Mesenchymal stem cell (in vitro differentiated cells and primary cell): ENCODE results near the gene SIPA1L3.
A peak's percentile ranks its signal among the peaks of the same experiment; 100 is the strongest.

Experiments
- DNase-seq: peaks from one replicate; pipeline ENCODE4 v3.0.0-alpha.2; 2013
- H2AFZ ChIP-seq: one replicate; pipeline ENCODE4 v1.6.1; 2013; ENCODE audit warnings: low read depth, mild to moderate bottlenecking, control low read depth, inconsistent platforms, low read length, moderate library complexity
- H2AK5ac ChIP-seq: 2 replicates; pipeline ENCODE4 v1.6.1; 2013; ENCODE audit warnings: low read length, moderate library complexity, mild to moderate bottlenecking, inconsistent platforms; ENCODE audit not compliant: severe bottlenecking
- H2BK120ac ChIP-seq: one replicate; pipeline ENCODE4 v1.6.1; 2013; ENCODE audit warnings: low read depth, mild to moderate bottlenecking, inconsistent platforms, low read length, moderate library complexity
- H2BK12ac ChIP-seq, 2 experiments: one replicate each; pipeline ENCODE4 v1.6.1; 2013; ENCODE audit warnings: inconsistent platforms in 2 of 2, low read length in 2 of 2, mild to moderate bottlenecking in 2 of 2, moderate library complexity in 2 of 2, control low read depth in 1 of 2
- H2BK15ac ChIP-seq: one replicate; pipeline ENCODE4 v1.6.1; 2013; ENCODE audit warnings: mild to moderate bottlenecking, low read depth, inconsistent platforms; ENCODE audit not compliant: poor library complexity, severe bottlenecking
- H2BK5ac ChIP-seq: 2 replicates; pipeline ENCODE4 v1.6.1; 2013; ENCODE audit warnings: low read depth, mild to moderate bottlenecking, low read length, control low read depth, inconsistent platforms; ENCODE audit not compliant: poor library complexity, severe bottlenecking
- H3K14ac ChIP-seq, 2 experiments: one replicate each; pipeline ENCODE4 v1.6.1; 2013; ENCODE audit warnings: inconsistent platforms in 2 of 2, low read length in 2 of 2, control low read depth in 1 of 2, mild to moderate bottlenecking in 1 of 2, moderate library complexity in 1 of 2
- H3K18ac ChIP-seq, 2 experiments: one replicate each; pipeline ENCODE4 v1.6.1; 2013; ENCODE audit warnings: inconsistent platforms in 2 of 2, low read length in 2 of 2, control low read depth in 1 of 2, low read depth in 1 of 2, mild to moderate bottlenecking in 1 of 2
- H3K23ac ChIP-seq, 2 experiments: one replicate each; pipeline ENCODE4 v1.6.1; 2013; ENCODE audit warnings: inconsistent platforms in 2 of 2, low read length in 2 of 2, mild to moderate bottlenecking in 2 of 2, moderate library complexity in 2 of 2, control low read depth in 1 of 2
- H3K27ac ChIP-seq: 2 replicates; pipeline ENCODE4 v1.5.1; 2013; ENCODE audit warnings: mild to moderate bottlenecking, moderate library complexity, low read length, control low read depth, inconsistent platforms; ENCODE audit not compliant: poor library complexity, severe bottlenecking
- H3K27me3 ChIP-seq, 2 experiments: 2 replicates each; pipeline versions ENCODE4 v1.6.1 to v1.7.0; 2013; ENCODE audit warnings: low read length in 2 of 2, mild to moderate bottlenecking in 2 of 2, moderate library complexity in 2 of 2, control low read depth in 1 of 2, inconsistent platforms in 1 of 2; ENCODE audit not compliant: control insufficient read depth in 1 of 2, insufficient read depth in 1 of 2
- H3K36me3 ChIP-seq, 2 experiments: 2 replicates each; pipeline versions ENCODE4 v1.6.1 to v1.7.0; 2013; ENCODE audit warnings: low read length in 2 of 2, control low read depth in 1 of 2, inconsistent platforms in 1 of 2, low read depth in 1 of 2, mild to moderate bottlenecking in 1 of 2; ENCODE audit not compliant: insufficient read depth in 2 of 2, control insufficient read depth in 1 of 2
- H3K4ac ChIP-seq, 2 experiments: one replicate each; pipeline ENCODE4 v1.6.1; 2013; ENCODE audit warnings: inconsistent platforms in 2 of 2, low read length in 2 of 2, mild to moderate bottlenecking in 2 of 2, moderate library complexity in 2 of 2, control low read depth in 1 of 2, low read depth in 1 of 2
- H3K4me1 ChIP-seq: 2 replicates; pipeline ENCODE4 v1.6.1; 2013; ENCODE audit warnings: low read depth, low read length, control low read depth; ENCODE audit not compliant: control insufficient read depth, insufficient read depth
- H3K4me2 ChIP-seq: 2 replicates; pipeline ENCODE4 v1.6.1; 2013; ENCODE audit warnings: low read length, mild to moderate bottlenecking, inconsistent platforms; ENCODE audit not compliant: poor library complexity, severe bottlenecking
- H3K4me3 ChIP-seq, 2 experiments: 2 replicates each; pipeline versions ENCODE4 v1.5.1 to v1.7.0; 2013; ENCODE audit warnings: low read length in 2 of 2, mild to moderate bottlenecking in 2 of 2, control low read depth in 1 of 2, low read depth in 1 of 2; ENCODE audit not compliant: insufficient read depth in 1 of 2
- H3K79me1 ChIP-seq: replicated peaks from 2 replicates; pipeline ENCODE4 v1.6.1; 2013; ENCODE audit warnings: mild to moderate bottlenecking, control low read depth, low read length, inconsistent platforms; ENCODE audit not compliant: poor library complexity, severe bottlenecking
- H3K9ac ChIP-seq: 2 replicates; pipeline ENCODE4 v1.7.0; 2013; ENCODE audit warnings: mild to moderate bottlenecking, low read length, moderate library complexity
- H3K9me3 ChIP-seq: 2 replicates; pipeline ENCODE4 v1.7.0; 2013; ENCODE audit warnings: mild to moderate bottlenecking, low read length; ENCODE audit not compliant: control insufficient read depth
- H4K8ac ChIP-seq: one replicate; pipeline ENCODE4 v1.6.1; 2013; ENCODE audit warnings: inconsistent platforms, mild to moderate bottlenecking, low read length, moderate library complexity
- H4K91ac ChIP-seq: one replicate; pipeline ENCODE4 v1.6.1; 2013; ENCODE audit warnings: mild to moderate bottlenecking, low read length, inconsistent platforms
- WGBS: methylation state at CpG from one replicate; pipeline ENCODE4 v1.1.7; 2013; ENCODE audit warnings: mixed read lengths; 5-methylcytosine and 5-hydroxymethylcytosine counted together

Gene SIPA1L3

GRCh38 chr19:38196245-38196837 is 289.3 kb downstream of the SIPA1L3 start:
- peaks cover 13% of the 10 kb centered on the region for H3K4me1 ChIP-seq
- no peak overlapping the region for H3K4me2 ChIP-seq
- H2BK120ac ChIP-seq: no peak overlapping the region
- no peak for DNase-seq
- H3K14ac ChIP-seq: no peak overlapping the region
- no peak overlapping the region for H2BK15ac ChIP-seq
- no peak overlapping the region for H3K18ac ChIP-seq
- H3K4me3 ChIP-seq: no peak overlapping the region
- no peak overlapping the region for H2AK5ac ChIP-seq
- H3K9ac ChIP-seq: no peak overlapping the region
- H4K91ac ChIP-seq: peak overlapping the region; percentile 44
- no peaks in the 10 kb centered on the region for H3K9me3 ChIP-seq
- no peak overlapping the region for H3K27ac ChIP-seq
- H3K4ac ChIP-seq: no peak overlapping the region
- no peak overlapping the region for H3K23ac ChIP-seq
- peaks cover 41% of the 10 kb centered on the region for H3K79me1 ChIP-seq
- H2BK5ac ChIP-seq: no peak overlapping the region
- no peak overlapping the region for H2BK12ac ChIP-seq
- 94% methylated on average over 13 of the region's 13 CpGs for WGBS
- no peaks in the 10 kb centered on the region for H3K27me3 ChIP-seq
- peaks cover 59 to 88% of the 10 kb centered on the region in 2 experiments for H3K36me3 ChIP-seq
- no peak overlapping the region for H2AFZ ChIP-seq
- no peak overlapping the region for H4K8ac ChIP-seq

GRCh38 chr19:38196948-38197656 is 290.1 kb downstream of the SIPA1L3 start:
- Histone ChIP-seq H3K9me3 (no peaks in the 10 kb centered on the region), H3K9ac (no peak overlapping the region), H2AFZ (no peak overlapping the region), H3K27me3 (no peaks in the 10 kb centered on the region), H2AK5ac (no peak overlapping the region), H3K14ac (no peak overlapping the region), H2BK15ac (no peak overlapping the region), H4K91ac (no peak overlapping the region), H4K8ac (no peak overlapping the region), H3K79me1 (peaks cover 38% of the 10 kb centered on the region), H3K36me3 (peaks cover 61 to 88% of the 10 kb centered on the region in 2 experiments), H3K4me3 (no peak overlapping the region), H3K4me2 (no peak overlapping the region), H2BK12ac (no peak overlapping the region), H2BK120ac (no peak overlapping the region), H3K4me1 (peaks cover 13% of the 10 kb centered on the region), H2BK5ac (no peak overlapping the region), H3K27ac (no peak overlapping the region), H3K4ac (no peak overlapping the region), H3K23ac (no peak overlapping the region), H3K18ac (no peak overlapping the region)
- WGBS: 96% methylated on average over 23 of the region's 23 CpGs
- no peak for DNase-seq

- 93% methylated on average over 25 of the region's 25 CpGs for WGBS
- Histone ChIP-seq H3K4ac (no peak overlapping the region), H3K9me3 (no peaks in the 10 kb centered on the region), H2BK5ac (no peak overlapping the region), H2BK15ac (no peak overlapping the region), H3K27ac (no peak overlapping the region), H4K8ac (no peak overlapping the region), H3K4me3 (no peak overlapping the region), H3K79me1 (peaks cover 31% of the 10 kb centered on the region), H2AK5ac (no peak overlapping the region), H3K9ac (no peak overlapping the region), H4K91ac (peak overlapping the region; percentile 40), H3K4me1 (peaks cover 9% of the 10 kb centered on the region), H2BK12ac (no peak overlapping the region), H3K14ac (no peak overlapping the region), H3K4me2 (no peak overlapping the region), H3K23ac (no peak overlapping the region), H3K36me3 (peaks cover 62 to 88% of the 10 kb centered on the region in 2 experiments), H3K27me3 (no peaks in the 10 kb centered on the region), H2BK120ac (no peak overlapping the region), H3K18ac (no peak overlapping the region), H2AFZ (no peak overlapping the region)
- DNase-seq: no peak
Measured at GRCh38 chr19:38197937-38198704, 291.1 kb downstream of the SIPA1L3 start.

GRCh38 chr19:38199340-38199739 is 292.3 kb downstream of the SIPA1L3 start:
- H2BK5ac ChIP-seq: no peak overlapping the region
- 97% methylated on average over 11 of the region's 11 CpGs for WGBS

More at GRCh38 chr19:38199340-38199739, 292.3 kb downstream of the SIPA1L3 start:
- Histone ChIP-seq H3K79me1 (peaks cover 27% of the 10 kb centered on the region), H3K23ac (no peak overlapping the region), H3K14ac (no peak overlapping the region), H3K9me3 (no peaks in the 10 kb centered on the region), H3K36me3 (peaks cover 66 to 88% of the 10 kb centered on the region in 2 experiments), H3K18ac (no peak overlapping the region), H2AK5ac (no peak overlapping the region), H3K4ac (no peak overlapping the region), H3K9ac (no peak overlapping the region), H2BK15ac (no peak overlapping the region), H3K4me2 (no peak overlapping the region), H2AFZ (no peak overlapping the region), H2BK12ac (no peak overlapping the region), H2BK120ac (no peak overlapping the region), H4K8ac (no peak overlapping the region), H3K27ac (no peak overlapping the region), H3K4me3 (no peak overlapping the region), H4K91ac (no peak overlapping the region), H3K27me3 (no peaks in the 10 kb centered on the region), H3K4me1 (peaks cover 2% of the 10 kb centered on the region)
- no peak for DNase-seq
